ENCODE data around the gene JAKMIP2.

DNA sequence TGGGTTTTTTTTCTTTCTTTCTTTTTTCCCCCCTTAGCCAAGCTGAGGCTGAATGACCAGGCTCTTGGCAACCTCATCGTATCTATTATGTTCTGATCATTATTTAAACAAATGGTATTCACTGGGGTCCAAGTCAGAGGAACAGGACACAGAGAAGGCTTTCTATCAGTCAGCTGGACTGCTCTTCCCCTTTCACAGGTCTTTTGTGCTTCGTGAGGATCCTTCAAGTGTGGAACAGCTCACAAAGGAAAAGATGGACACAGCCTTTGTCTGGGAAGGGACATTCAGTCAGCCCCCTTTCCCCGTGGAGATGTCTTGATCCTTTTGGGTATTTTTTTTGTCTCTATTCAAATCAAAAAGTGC, 218.4 kb downstream of the JAKMIP2 start:
- no peak for TF ChIP-seq POLR2A (IDR thresholded peaks at IDR 0.05)
- TF ChIP-seq, protein P1, sequence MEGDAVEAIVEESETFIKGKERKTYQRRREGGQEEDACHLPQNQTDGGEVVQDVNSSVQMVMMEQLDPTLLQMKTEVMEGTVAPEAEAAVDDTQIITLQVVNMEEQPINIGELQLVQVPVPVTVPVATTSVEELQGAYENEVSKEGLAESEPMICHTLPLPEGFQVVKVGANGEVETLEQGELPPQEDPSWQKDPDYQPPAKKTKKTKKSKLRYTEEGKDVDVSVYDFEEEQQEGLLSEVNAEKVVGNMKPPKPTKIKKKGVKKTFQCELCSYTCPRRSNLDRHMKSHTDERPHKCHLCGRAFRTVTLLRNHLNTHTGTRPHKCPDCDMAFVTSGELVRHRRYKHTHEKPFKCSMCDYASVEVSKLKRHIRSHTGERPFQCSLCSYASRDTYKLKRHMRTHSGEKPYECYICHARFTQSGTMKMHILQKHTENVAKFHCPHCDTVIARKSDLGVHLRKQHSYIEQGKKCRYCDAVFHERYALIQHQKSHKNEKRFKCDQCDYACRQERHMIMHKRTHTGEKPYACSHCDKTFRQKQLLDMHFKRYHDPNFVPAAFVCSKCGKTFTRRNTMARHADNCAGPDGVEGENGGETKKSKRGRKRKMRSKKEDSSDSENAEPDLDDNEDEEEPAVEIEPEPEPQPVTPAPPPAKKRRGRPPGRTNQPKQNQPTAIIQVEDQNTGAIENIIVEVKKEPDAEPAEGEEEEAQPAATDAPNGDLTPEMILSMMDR (IDR thresholded peaks at IDR 0.05) = no peak

Data from ovary (tissue), 3 donors.